ENCODE data around the gene ADAMTS18. TPM values are rescaled to one million over a fixed set of nuclear protein-coding genes. Genes with fewer than 3 reads are reported as not detected.

Gene ADAMTS18
- total RNA-seq, 6 donors from 2014 or later = 0.13 TPM; not detected in 5

- TF ChIP-seq CTCF (IDR thresholded peaks at IDR 0.05) (no peak), POLR2A (IDR thresholded peaks at IDR 0.05) (no peak), EP300 (IDR thresholded peaks at IDR 0.05) (no peak), POLR2AphosphoS5 (IDR thresholded peaks at IDR 0.05) (no peak)
- no peaks in the 10 kb centered on the region for H3K9me3 ChIP-seq
- H3K4me1 ChIP-seq = no peaks in the 10 kb centered on the region
- no peaks in the 10 kb centered on the region for H3K27me3 ChIP-seq
- no peak overlapping the region for H3K4me3 ChIP-seq
- ATAC-seq (ENCODE audit: low FRiP score in 2 of 2) = no peak
- no peak overlapping the region for H3K27ac ChIP-seq
- no peaks in the 10 kb centered on the region for H3K36me3 ChIP-seq
- no peak for DNase-seq
- 79 to 95% methylated on average over 1 of the region's 1 CpG for WGBS, 2 donors
Observed at GRCh38 chr16:77416939-77417480, 17.8 kb downstream of the ADAMTS18 start.

GRCh38 chr16:77414752-77415231 is 20.0 kb downstream of the ADAMTS18 start:
- no peak for TF ChIP-seq POLR2AphosphoS5 (IDR thresholded peaks at IDR 0.05)
- TF ChIP-seq EP300 (IDR thresholded peaks at IDR 0.05) = no peak
- no peak for TF ChIP-seq POLR2A (IDR thresholded peaks at IDR 0.05)
- TF ChIP-seq CTCF (IDR thresholded peaks at IDR 0.05) = no peak
- DNase-seq (no peak), ATAC-seq (ENCODE audit: low FRiP score in 2 of 2) (no peak)
- H3K27me3 ChIP-seq = no peaks in the 10 kb centered on the region
- H3K36me3 ChIP-seq = no peaks in the 10 kb centered on the region
- no peaks in the 10 kb centered on the region for H3K4me1 ChIP-seq
- 96 to 97% methylated on average over 2 of the region's 2 CpGs for WGBS, 2 donors
- H3K9me3 ChIP-seq = no peaks in the 10 kb centered on the region
- no peak overlapping the region for H3K4me3 ChIP-seq
- no peak overlapping the region for H3K27ac ChIP-seq

GRCh38 chr16:77410449-77410848 is 24.4 kb downstream of the ADAMTS18 start:
- TF ChIP-seq CTCF (IDR thresholded peaks at IDR 0.05) = no peak
- TF ChIP-seq EP300 (IDR thresholded peaks at IDR 0.05) = no peak
- TF ChIP-seq POLR2A (IDR thresholded peaks at IDR 0.05) = no peak
- no peak for TF ChIP-seq POLR2AphosphoS5 (IDR thresholded peaks at IDR 0.05)
- DNase-seq (no peak), ATAC-seq (ENCODE audit: low FRiP score in 2 of 2) (no peak)
- 69 to 71% methylated on average over 4 of the region's 4 CpGs for WGBS, 2 donors
- H3K27me3 ChIP-seq = no peaks in the 10 kb centered on the region
- no peaks in the 10 kb centered on the region for H3K9me3 ChIP-seq
- H3K27ac ChIP-seq = no peak overlapping the region
- H3K4me3 ChIP-seq = no peak overlapping the region
- no peaks in the 10 kb centered on the region for H3K4me1 ChIP-seq
- H3K36me3 ChIP-seq = no peaks in the 10 kb centered on the region

- H3K36me3 ChIP-seq = no peaks in the 10 kb centered on the region
- DNase-seq (no peak), ATAC-seq (ENCODE audit: low FRiP score in 2 of 2) (no peak)
- no peak overlapping the region for H3K27ac ChIP-seq
- H3K9me3 ChIP-seq = no peaks in the 10 kb centered on the region
- WGBS, 2 donors = 71% methylated on average over 5 of the region's 5 CpGs
- TF ChIP-seq CTCF (IDR thresholded peaks at IDR 0.05) (no peak), EP300 (IDR thresholded peaks at IDR 0.05) (no peak), POLR2AphosphoS5 (IDR thresholded peaks at IDR 0.05) (no peak), POLR2A (IDR thresholded peaks at IDR 0.05) (no peak)
- H3K4me1 ChIP-seq = no peaks in the 10 kb centered on the region
- H3K27me3 ChIP-seq = no peaks in the 10 kb centered on the region
- H3K4me3 ChIP-seq = no peak overlapping the region
Observed at GRCh38 chr16:77409311-77409710, 25.5 kb downstream of the ADAMTS18 start.

GRCh38 chr16:77408607-77409006 is 26.2 kb downstream of the ADAMTS18 start:
- no peak overlapping the region for H3K27ac ChIP-seq
- H3K4me1 ChIP-seq = no peaks in the 10 kb centered on the region
- H3K27me3 ChIP-seq = no peaks in the 10 kb centered on the region
- H3K36me3 ChIP-seq = no peaks in the 10 kb centered on the region
- no peaks in the 10 kb centered on the region for H3K9me3 ChIP-seq
- no peak overlapping the region for H3K4me3 ChIP-seq
- DNase-seq (no peak), ATAC-seq (ENCODE audit: low FRiP score in 2 of 2) (no peak)
- no peak for TF ChIP-seq EP300 (IDR thresholded peaks at IDR 0.05)
- no peak for TF ChIP-seq POLR2A (IDR thresholded peaks at IDR 0.05)
